ENCODE results near the gene GRID1. TPM values are rescaled to one million over a fixed set of nuclear protein-coding genes. Genes with fewer than 3 reads are reported as not detected.

GRID1 gene
- total RNA-seq, 2 donors from 2014 or later: 0.37 to 0.67 TPM

DNA sequence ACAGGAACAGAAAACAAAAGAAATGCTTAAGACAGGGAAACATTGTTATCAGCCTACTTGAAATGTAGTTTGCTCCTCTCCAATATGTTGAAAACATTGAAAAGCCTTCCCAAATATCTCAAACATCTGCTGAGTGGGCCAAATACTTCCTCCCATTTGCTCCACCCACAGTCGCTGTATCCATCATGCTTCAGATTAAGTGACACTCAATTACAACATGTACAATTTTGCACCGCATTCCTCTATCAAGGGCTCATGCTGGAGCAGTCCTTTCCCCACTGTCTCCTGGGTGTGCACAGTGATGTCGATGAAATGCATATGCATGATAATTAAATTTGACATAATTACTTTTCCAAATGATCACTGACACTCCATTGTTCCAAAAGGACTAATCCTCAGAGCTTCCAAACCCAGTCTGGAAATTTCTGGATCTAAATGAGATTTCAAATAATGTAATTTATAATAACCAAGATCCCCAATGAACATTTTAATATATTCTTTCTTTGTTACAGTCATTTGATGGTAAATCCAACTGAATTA lies 604.6 kb downstream of the GRID1 start:
- Histone ChIP-seq H3K4me3 (no peak overlapping the region), H3K27me3 (no peaks in the 10 kb centered on the region), H3K27ac (no peak overlapping the region), H3K4me1 (no peaks in the 10 kb centered on the region), H3K36me3 (no peaks in the 10 kb centered on the region), H3K9me3 (no peaks in the 10 kb centered on the region)
- TF ChIP-seq, protein P1, sequence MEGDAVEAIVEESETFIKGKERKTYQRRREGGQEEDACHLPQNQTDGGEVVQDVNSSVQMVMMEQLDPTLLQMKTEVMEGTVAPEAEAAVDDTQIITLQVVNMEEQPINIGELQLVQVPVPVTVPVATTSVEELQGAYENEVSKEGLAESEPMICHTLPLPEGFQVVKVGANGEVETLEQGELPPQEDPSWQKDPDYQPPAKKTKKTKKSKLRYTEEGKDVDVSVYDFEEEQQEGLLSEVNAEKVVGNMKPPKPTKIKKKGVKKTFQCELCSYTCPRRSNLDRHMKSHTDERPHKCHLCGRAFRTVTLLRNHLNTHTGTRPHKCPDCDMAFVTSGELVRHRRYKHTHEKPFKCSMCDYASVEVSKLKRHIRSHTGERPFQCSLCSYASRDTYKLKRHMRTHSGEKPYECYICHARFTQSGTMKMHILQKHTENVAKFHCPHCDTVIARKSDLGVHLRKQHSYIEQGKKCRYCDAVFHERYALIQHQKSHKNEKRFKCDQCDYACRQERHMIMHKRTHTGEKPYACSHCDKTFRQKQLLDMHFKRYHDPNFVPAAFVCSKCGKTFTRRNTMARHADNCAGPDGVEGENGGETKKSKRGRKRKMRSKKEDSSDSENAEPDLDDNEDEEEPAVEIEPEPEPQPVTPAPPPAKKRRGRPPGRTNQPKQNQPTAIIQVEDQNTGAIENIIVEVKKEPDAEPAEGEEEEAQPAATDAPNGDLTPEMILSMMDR (IDR thresholded peaks at IDR 0.05): no peak
- DNase-seq (ENCODE audit: low spot score): no peak

DNA sequence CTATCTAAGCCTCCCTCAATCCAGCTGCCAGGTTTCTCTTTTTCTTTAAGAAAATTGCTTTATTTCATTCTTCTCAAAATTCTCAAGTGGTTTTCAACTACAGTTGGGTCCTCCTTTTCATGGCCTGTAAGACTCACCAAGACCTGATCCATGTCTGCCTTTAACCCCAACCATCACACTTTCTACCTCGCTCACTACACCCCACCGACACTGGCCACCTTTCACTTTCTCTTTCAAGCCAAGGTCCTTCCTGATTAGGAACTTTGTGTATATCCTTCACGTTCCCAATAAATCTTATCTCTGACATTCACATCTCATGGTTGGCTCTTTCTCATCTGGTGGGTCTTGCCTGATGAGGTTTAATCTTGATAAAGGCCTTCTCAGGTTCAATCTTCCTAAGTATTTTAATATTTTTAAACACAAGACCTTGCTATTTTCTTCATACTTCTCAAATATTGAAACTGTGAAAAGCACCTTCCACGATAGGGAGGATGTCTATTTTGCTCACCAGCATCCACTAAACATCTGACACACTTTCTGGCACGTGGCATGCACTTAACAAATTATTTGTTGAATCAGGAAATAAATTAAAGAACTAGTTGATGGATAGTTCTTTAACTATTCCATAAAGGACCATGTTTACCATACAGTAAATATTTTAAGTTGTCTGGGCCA lies 624.8 kb downstream of the GRID1 start:
- no peak for DNase-seq (ENCODE audit: low spot score)
- Histone ChIP-seq H3K4me1 (no peaks in the 10 kb centered on the region), H3K27me3 (no peaks in the 10 kb centered on the region), H3K9me3 (peaks cover 0 to 7% of the 10 kb centered on the region in 2 donors), H3K4me3 (no peak overlapping the region), H3K27ac (no peak overlapping the region), H3K36me3 (no peaks in the 10 kb centered on the region)
- TF ChIP-seq, protein P1 (IDR thresholded peaks at IDR 0.05): no peak

DNA sequence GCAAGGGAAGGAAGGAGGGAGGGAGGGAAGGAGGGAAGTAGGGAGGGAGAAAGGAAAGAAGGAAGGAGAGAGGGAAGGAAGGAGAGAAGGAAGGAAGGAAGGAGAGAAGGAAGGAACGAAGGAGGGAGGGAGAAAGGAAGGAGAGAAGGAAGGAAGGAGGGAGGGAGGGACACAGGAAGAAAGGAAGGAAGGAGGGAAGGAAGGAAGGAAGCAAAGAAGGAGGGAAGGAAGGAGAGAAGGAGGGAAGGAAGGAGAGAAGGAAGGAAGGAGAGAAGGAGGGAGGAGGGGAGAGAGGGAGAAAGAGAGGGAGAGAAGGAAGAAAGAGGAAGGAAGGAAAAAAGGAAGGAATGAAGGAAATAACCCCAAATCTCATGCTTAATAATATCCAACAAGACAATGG lies 630.6 kb downstream of the GRID1 start:
- Histone ChIP-seq H3K4me1 (no peaks in the 10 kb centered on the region), H3K27ac (no peak overlapping the region), H3K36me3 (no peaks in the 10 kb centered on the region), H3K9me3 (peaks cover 0 to 7% of the 10 kb centered on the region in 2 donors), H3K27me3 (no peaks in the 10 kb centered on the region), H3K4me3 (no peak overlapping the region)
- no peak for DNase-seq (ENCODE audit: low spot score)
- TF ChIP-seq, protein P1 (IDR thresholded peaks at IDR 0.05): no peak

DNA sequence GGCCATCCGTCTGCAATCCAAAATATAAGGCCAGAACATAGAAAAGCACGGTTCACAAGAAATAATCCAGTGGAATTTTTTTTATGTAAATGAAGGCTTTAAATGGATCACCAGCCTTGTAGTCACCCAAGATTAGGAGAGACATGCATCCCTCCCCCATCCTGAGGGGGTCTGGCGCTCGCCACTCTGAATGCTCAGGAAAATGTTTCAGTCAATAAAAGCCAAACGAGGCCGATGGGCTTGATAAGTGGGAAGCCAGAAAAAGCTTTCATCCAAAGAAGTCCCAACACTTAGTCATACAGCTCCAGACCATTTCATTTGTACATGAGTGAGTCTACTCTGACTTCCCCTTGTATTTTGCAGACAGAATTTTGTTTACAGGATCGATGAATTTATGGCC lies 631.8 kb downstream of the GRID1 start:
- no peak overlapping the region for H3K4me3 ChIP-seq
- no peaks in the 10 kb centered on the region for H3K4me1 ChIP-seq
- no peak for DNase-seq (ENCODE audit: low spot score)
- peaks cover 0 to 7% of the 10 kb centered on the region in 2 donors for H3K9me3 ChIP-seq
- H3K27me3 ChIP-seq: no peaks in the 10 kb centered on the region
- H3K36me3 ChIP-seq: no peaks in the 10 kb centered on the region
- TF ChIP-seq, protein P1 (IDR thresholded peaks at IDR 0.05): no peak
- H3K27ac ChIP-seq: no peak overlapping the region

DNA sequence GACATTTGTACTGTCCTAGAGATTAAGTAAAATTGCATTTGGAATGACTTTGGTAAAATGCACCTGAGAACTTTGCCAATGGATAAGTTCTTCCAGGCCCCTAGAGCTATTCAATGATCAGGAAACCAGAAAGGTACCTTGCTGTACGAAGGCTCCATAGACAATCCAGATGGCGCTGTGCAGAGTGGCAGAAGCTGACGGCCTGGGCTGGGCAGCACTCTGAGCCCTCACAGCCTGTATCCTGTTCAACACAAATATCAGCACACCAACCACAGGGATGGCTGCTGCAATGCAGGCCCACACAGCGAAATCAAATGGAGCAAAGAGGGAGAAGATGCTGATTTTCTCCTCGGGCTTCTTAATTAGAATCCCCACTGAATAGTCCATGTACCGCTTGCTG lies 642.4 kb downstream of the GRID1 start:
- Histone ChIP-seq H3K9me3 (no peaks in the 10 kb centered on the region), H3K27me3 (no peaks in the 10 kb centered on the region), H3K27ac (no peak overlapping the region), H3K4me3 (no peak overlapping the region), H3K4me1 (no peaks in the 10 kb centered on the region), H3K36me3 (no peaks in the 10 kb centered on the region)
- DNase-seq (ENCODE audit: low spot score): no peak
- TF ChIP-seq, protein P1 (IDR thresholded peaks at IDR 0.05): no peak
